Caco-2 (cell line): ENCODE data around the gene CEACAM21. TPM values are rescaled to one million over a fixed set of nuclear protein-coding genes. Genes with fewer than 3 reads are reported as not detected.

Experiments used
- BruUV-seq: library from RNA; stranded (reverse); fragments of 400-500 nt; replicated peaks from 2 replicates; lab custom pipeline; 2021; lab: Mats Ljungman, UMichigan
- CTCF ChIA-PET: fragments of 300-600 bp; sonication (Branson Sonifier 250); formaldehyde crosslinking; loops from one replicate; lab custom pipeline; 2022; ENCODE audit warnings: antibody characterized with exemption; lab: Charles Lee
- POLR2A ChIA-PET: fragments of 300-600 bp; sonication (Branson Sonifier 250); formaldehyde crosslinking; loops from one replicate; lab custom pipeline; 2022; ENCODE audit warnings: antibody characterized with exemption; lab: Charles Lee
- DNase-seq, 2 experiments: peaks; one replicate each; pipeline versions ENCODE4 v3.0.0 to v3.0.0-alpha.2; 2020 to 2022
- H3K27me3 ChIP-seq: replicated peaks from 2 replicates; pipeline ENCODE4 v1.6.0; 2011; ENCODE audit warnings: low read length; ENCODE audit not compliant: control insufficient read depth, insufficient read depth
- H3K36me3 ChIP-seq: 2 replicates; pipeline ENCODE4 v1.5.1; 2011; ENCODE audit warnings: low read length; ENCODE audit not compliant: control insufficient read depth, insufficient read depth
- H3K4me1 ChIP-seq: fragments of 250-450 bp; sonication (Bioruptor Pico); 2 replicates; pipeline ENCODE4 v1.5.1; 2020; ENCODE audit warnings: mild to moderate bottlenecking
- H3K4me3 ChIP-seq: 2 replicates; pipeline ENCODE4 v1.5.1; 2011; ENCODE audit warnings: low read depth, mild to moderate bottlenecking, control low read depth, low read length
- H3K9me3 ChIP-seq: fragments of 250-450 bp; sonication (Bioruptor Pico); 2 replicates; pipeline ENCODE4 v1.5.1; 2020; ENCODE audit warnings: mild to moderate bottlenecking, moderate library complexity
- H3K27ac Mint-ChIP-seq: one replicate; pipeline ENCODE4 v1.8.0; 2022; ENCODE audit warnings: mixed read lengths; ENCODE audit not compliant: unreplicated experiment
- H3K27me3 Mint-ChIP-seq: one replicate; pipeline ENCODE4 v1.8.0; 2022; ENCODE audit warnings: mixed read lengths; ENCODE audit not compliant: insufficient read depth, unreplicated experiment
- H3K36me3 Mint-ChIP-seq: one replicate; pipeline ENCODE4 v1.8.0; 2022; ENCODE audit warnings: mild to moderate bottlenecking, mixed read lengths; ENCODE audit not compliant: insufficient read depth, unreplicated experiment
- H3K4me1 Mint-ChIP-seq: one replicate; pipeline ENCODE4 v1.8.0; 2022; ENCODE audit warnings: low read depth, mixed read lengths; ENCODE audit not compliant: unreplicated experiment
- H3K4me3 Mint-ChIP-seq: one replicate; pipeline ENCODE4 v1.8.0; 2022; ENCODE audit warnings: mild to moderate bottlenecking, moderate library complexity, mixed read lengths; ENCODE audit not compliant: unreplicated experiment
- H3K9me3 Mint-ChIP-seq: one replicate; pipeline ENCODE4 v1.8.0; 2022; ENCODE audit warnings: mixed read lengths; ENCODE audit not compliant: unreplicated experiment
- CTCF ChIP-seq, 2 experiments: fragments of 200-600 bp in 1 of 2; IDR thresholded peaks; 1 replicate in 1 of 2; 2 replicates in 1 of 2; pipeline versions ENCODE4 v1.5.1 to v1.8.0; 2011 to 2022; ENCODE audit warnings: antibody characterized with exemption in 1 of 2, control low read depth in 1 of 2, inconsistent platforms in 1 of 2, low read depth in 1 of 2, low read length in 1 of 2, mild to moderate bottlenecking in 1 of 2, moderate library complexity in 1 of 2; ENCODE audit not compliant: insufficient read depth in 1 of 2, severe bottlenecking in 1 of 2, unreplicated experiment in 1 of 2
- intact Hi-C: fragments of 100-400 bp; cut with micrococcal nuclease; formaldehyde crosslinking; loops from one replicate; pipeline ENCODE4 v1.10.0; 2022; ENCODE audit not compliant: unreplicated experiment
- total RNA-seq: library from RNA; stranded (reverse); gene quantifications from 2 replicates; pipeline ENCODE4 v1.2.3, GENCODE V29; 2022

The CEACAM21 gene
- total RNA-seq, 1 experiment from 2014 or later, result not detected

GRCh38 chr19:41589371-41589770 is 13.4 kb downstream of the CEACAM21 start:
- no peak for TF ChIP-seq CTCF (IDR thresholded peaks at IDR 0.05; ENCODE audit: insufficient read depth in 1 of 2, low read depth in 1 of 2, low read length in 1 of 2, severe bottlenecking in 1 of 2, unreplicated experiment in 1 of 2)
- no peaks in the 10 kb centered on the region; the same call in 1 of the 2 replicates for H3K27me3 ChIP-seq
- ChIA-PET POLR2A (no interaction called here), CTCF (no interaction called here)
- Mint-ChIP-seq H3K36me3 (no peaks in the 10 kb centered on the region), H3K4me3 (no peak overlapping the region), H3K27ac (no peak overlapping the region), H3K27me3 (peaks cover under 1% of the 10 kb centered on the region), H3K4me1 (no peaks in the 10 kb centered on the region), H3K9me3 (peaks cover 5% of the 10 kb centered on the region)
- intact Hi-C loops, result no loop called here
- no peak for DNase-seq
- H3K4me1 ChIP-seq, result no peaks in the 10 kb centered on the region
- no peaks in the 10 kb centered on the region for H3K9me3 ChIP-seq
- no peaks in the 10 kb centered on the region for H3K36me3 ChIP-seq
- no TSS peak for BruUV-seq
- H3K4me3 ChIP-seq, result no peak overlapping the region

DNA sequence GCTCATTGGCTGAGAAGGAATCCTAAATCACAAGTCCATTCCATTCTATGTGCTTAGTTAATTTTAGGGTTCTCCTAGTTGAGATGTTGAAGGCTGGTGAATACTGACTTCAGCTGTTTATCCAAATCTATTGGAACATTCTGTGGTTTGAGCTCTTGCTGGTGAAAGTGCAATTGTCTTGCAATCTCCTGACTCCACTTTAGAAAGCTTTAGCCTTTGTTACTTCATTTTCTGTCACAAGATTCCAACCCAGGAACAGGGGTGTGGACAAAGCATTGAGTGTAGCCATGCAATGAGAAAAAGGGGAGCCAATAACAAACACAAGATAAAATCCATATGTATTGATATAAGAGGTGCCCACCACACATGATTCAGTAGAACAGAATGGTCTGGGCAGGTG is 15.0 kb downstream of the CEACAM21 start:
- no TSS peak for BruUV-seq
- no peaks in the 10 kb centered on the region for H3K9me3 ChIP-seq
- Mint-ChIP-seq H3K4me3 (no peak overlapping the region), H3K27ac (no peak overlapping the region), H3K9me3 (no peaks in the 10 kb centered on the region), H3K36me3 (no peaks in the 10 kb centered on the region), H3K4me1 (no peaks in the 10 kb centered on the region), H3K27me3 (peaks cover 7% of the 10 kb centered on the region)
- H3K4me3 ChIP-seq, result no peak overlapping the region
- ChIA-PET POLR2A (no interaction called here), CTCF (interaction anchor here (1.1 kb wide), 1 partner anchor 12 kb away, joined by 3 read pairs; no protein-coding TSS in a partner anchor)
- TF ChIP-seq CTCF (IDR thresholded peaks at IDR 0.05; ENCODE audit: insufficient read depth in 1 of 2, low read depth in 1 of 2, low read length in 1 of 2, severe bottlenecking in 1 of 2, unreplicated experiment in 1 of 2), result no peak
- H3K36me3 ChIP-seq, result no peaks in the 10 kb centered on the region
- no peak for DNase-seq
- H3K27me3 ChIP-seq, result no peaks in the 10 kb centered on the region; the same call in 1 of the 2 replicates
- intact Hi-C loops, result no loop called here
- no peaks in the 10 kb centered on the region for H3K4me1 ChIP-seq

DNA sequence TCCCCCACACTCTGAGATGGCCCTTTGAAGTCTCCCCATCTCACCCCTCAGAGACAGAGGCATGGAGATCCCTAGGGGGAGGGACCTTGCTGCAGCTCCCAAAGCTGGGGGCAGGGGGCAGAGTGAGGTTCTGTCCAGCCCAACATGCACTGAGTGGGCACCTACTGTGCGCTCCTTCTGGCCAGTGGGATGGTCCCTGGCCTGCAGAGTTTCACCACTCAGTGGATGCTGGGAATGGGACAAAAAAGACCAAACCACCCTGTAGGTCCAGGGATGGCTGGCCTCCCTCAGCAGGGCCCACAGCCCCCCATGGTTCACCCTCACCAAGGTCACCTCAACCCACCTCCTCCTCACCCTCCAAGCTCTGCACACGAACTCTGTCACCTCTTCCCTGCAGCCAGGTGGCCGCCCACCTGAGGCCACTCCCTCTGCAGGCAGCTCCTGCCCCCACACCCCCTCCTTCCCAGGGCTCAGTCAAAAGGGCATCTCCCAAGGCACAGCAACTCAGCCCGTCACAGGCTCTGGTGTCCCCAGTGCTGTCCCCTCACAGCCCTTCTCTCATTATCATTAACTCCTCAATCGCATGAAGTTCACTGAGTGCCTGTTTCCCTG is 16.1 kb downstream of the CEACAM21 start:
- Histone ChIP-seq H3K9me3 (no peaks in the 10 kb centered on the region), H3K4me3 (no peak overlapping the region), H3K27me3 (no peaks in the 10 kb centered on the region; the same call in 1 of the 2 replicates), H3K4me1 (no peaks in the 10 kb centered on the region), H3K36me3 (no peaks in the 10 kb centered on the region)
- H3K9me3 Mint-ChIP-seq, result no peaks in the 10 kb centered on the region
- TF ChIP-seq CTCF (IDR thresholded peaks at IDR 0.05; ENCODE audit: insufficient read depth in 1 of 2, low read depth in 1 of 2, low read length in 1 of 2, severe bottlenecking in 1 of 2, unreplicated experiment in 1 of 2), result no peak
- BruUV-seq, result no TSS peak
- intact Hi-C loops, result no loop called here
- no peak overlapping the region for H3K27ac Mint-ChIP-seq
- DNase-seq, result no peak
- no peaks in the 10 kb centered on the region for H3K36me3 Mint-ChIP-seq
- peaks cover 7% of the 10 kb centered on the region for H3K27me3 Mint-ChIP-seq
- no peak overlapping the region for H3K4me3 Mint-ChIP-seq
- CTCF ChIA-PET, result no interaction called here
- H3K4me1 Mint-ChIP-seq, result no peaks in the 10 kb centered on the region
- POLR2A ChIA-PET, result no interaction called here
